H1 (cell line): ENCODE data around the gene SEZ6L. TPM values are rescaled to one million over a fixed set of nuclear protein-coding genes. Genes with fewer than 3 reads are reported as not detected.

Source experiments
- CTCF ChIA-PET: fragments of 300-600 bp; sonication (Branson Sonifier 250); formaldehyde crosslinking; loops from one replicate; lab custom pipeline; 2021; ENCODE audit not compliant: partially characterized antibody; lab: Charles Lee
- POLR2A ChIA-PET: fragments of 300-600 bp; sonication (Branson Sonifier 250); formaldehyde crosslinking; loops from one replicate; lab custom pipeline; 2021; ENCODE audit warnings: inconsistent platforms; ENCODE audit not compliant: partially characterized antibody; lab: Charles Lee
- DNase-seq, 2 experiments: peaks; one replicate each; pipeline versions ENCODE4 v3.0.0 to v3.0.0-alpha.2; 2010 to 2022; ENCODE audit warnings: low spot score in 2 of 2, low read depth in 1 of 2, mixed read lengths in 1 of 2
- FAIRE-seq: peaks from 2 replicates; lab custom pipeline; 2011; peaks lifted over from hg19 to GRCh38; lab: Jason Lieb, UNC
- H2AFZ ChIP-seq: 2 replicates; pipeline ENCODE4 v1.8.1; 2012; ENCODE audit warnings: low read length, inconsistent platforms
- H2AK5ac ChIP-seq: 2 replicates; pipeline ENCODE4 v1.6.1; 2013; ENCODE audit warnings: low read depth, low read length
- H2BK120ac ChIP-seq: replicated peaks from 2 replicates; pipeline ENCODE3; 2013; ENCODE audit warnings: low read depth, low read length, inconsistent platforms
- H2BK12ac ChIP-seq: 2 replicates; pipeline ENCODE4 v1.6.1; 2013; ENCODE audit warnings: low read depth, low read length
- H2BK15ac ChIP-seq: 2 replicates; pipeline ENCODE4 v1.6.1; 2013; ENCODE audit warnings: low read length
- H2BK20ac ChIP-seq: 2 replicates; pipeline ENCODE4 v1.6.1; 2013; ENCODE audit warnings: low read length
- H2BK5ac ChIP-seq: 2 replicates; pipeline ENCODE4 v1.6.1; 2013; ENCODE audit warnings: low read depth, low read length
- H3K14ac ChIP-seq: 2 replicates; pipeline ENCODE4 v1.6.1; 2013; ENCODE audit warnings: inconsistent platforms; ENCODE audit not compliant: insufficient read length
- H3K18ac ChIP-seq: 2 replicates; pipeline ENCODE4 v1.6.1; 2013; ENCODE audit warnings: low read length; ENCODE audit errors: extremely low read depth
- H3K23ac ChIP-seq: 2 replicates; pipeline ENCODE4 v1.6.1; 2013; ENCODE audit warnings: inconsistent platforms; ENCODE audit not compliant: insufficient read length
- H3K23me2 ChIP-seq: 2 replicates; pipeline ENCODE4 v1.6.1; 2013; ENCODE audit warnings: low read depth, low read length
- H3K27ac ChIP-seq: 2 replicates; pipeline ENCODE4 v1.6.1; 2011; ENCODE audit warnings: low read depth, low read length, inconsistent platforms
- H3K27me3 ChIP-seq, 4 experiments: replicated peaks in 1 of 4; 1 replicate in 1 of 4; 2 replicates in 3 of 4; pipeline versions ENCODE4 v1.6.1 to v1.8.1; 2011 to 2013; ENCODE audit warnings: low read length in 3 of 4, mild to moderate bottlenecking in 3 of 4, inconsistent platforms in 2 of 4, mixed read lengths in 2 of 4, moderate library complexity in 1 of 4; ENCODE audit not compliant: control insufficient read depth in 3 of 4, insufficient read depth in 3 of 4; ENCODE audit errors: extremely low read depth in 1 of 4
- H3K36me3 ChIP-seq, 4 experiments: 2 replicates each; pipeline versions ENCODE4 v1.6.1 to v1.8.1; 2011 to 2013; ENCODE audit warnings: mild to moderate bottlenecking in 4 of 4, low read length in 3 of 4, moderate library complexity in 2 of 4, control low read depth in 1 of 4, inconsistent platforms in 1 of 4; ENCODE audit not compliant: insufficient read depth in 4 of 4, control insufficient read depth in 2 of 4
- H3K4ac ChIP-seq: replicated peaks from 2 replicates; pipeline ENCODE3; 2013; ENCODE audit warnings: low read length, low read depth, mixed read lengths, inconsistent platforms; ENCODE audit not compliant: insufficient read length
- H3K4me1 ChIP-seq, 4 experiments: replicated peaks in 1 of 4; 1 replicate in 1 of 4; 2 replicates in 3 of 4; pipeline versions ENCODE4 v1.6.1 to v1.8.1; 2011 to 2013; ENCODE audit warnings: low read length in 3 of 4, inconsistent platforms in 2 of 4, mixed read lengths in 1 of 4; ENCODE audit not compliant: insufficient read depth in 4 of 4, control insufficient read depth in 3 of 4
- H3K4me2 ChIP-seq, 2 experiments: 2 replicates each; pipeline versions ENCODE4 v1.6.1 to v1.8.1; 2011 to 2013; ENCODE audit warnings: low read depth in 2 of 2, low read length in 2 of 2, control low read depth in 1 of 2, inconsistent platforms in 1 of 2, mild to moderate bottlenecking in 1 of 2; ENCODE audit not compliant: insufficient read depth in 1 of 2
- H3K4me3 ChIP-seq, 4 experiments: fragments of 200-600, 300-600 bp in 1 of 4; sonication (generic), shearing (Covaris generic), sonication (Bioruptor Twin) in 1 of 4; 2 replicates each; pipeline versions ENCODE4 v1.5.1 to v1.8.1; 2011 to 2016; ENCODE audit warnings: low read length in 4 of 4, low read depth in 3 of 4, control low read depth in 2 of 4, inconsistent platforms in 2 of 4, mild to moderate bottlenecking in 2 of 4, mixed read lengths in 1 of 4, moderate library complexity in 1 of 4; ENCODE audit not compliant: insufficient read depth in 2 of 4; ENCODE audit errors: extremely low read depth in 1 of 4
- H3K56ac ChIP-seq: replicated peaks from 2 replicates; pipeline ENCODE3; 2013; ENCODE audit warnings: low read depth, mild to moderate bottlenecking, mixed read lengths, low read length, inconsistent platforms; ENCODE audit not compliant: insufficient read length
- H3K79me1 ChIP-seq: 2 replicates; pipeline ENCODE4 v1.6.1; 2013; ENCODE audit warnings: low read depth, low read length, control low read depth
- H3K79me2 ChIP-seq, 2 experiments: 2 replicates each; pipeline versions ENCODE4 v1.6.1 to v1.8.1; 2012 to 2013; ENCODE audit warnings: low read length in 2 of 2, mild to moderate bottlenecking in 2 of 2, inconsistent platforms in 1 of 2; ENCODE audit not compliant: insufficient read depth in 2 of 2, control insufficient read depth in 1 of 2
- H3K9ac ChIP-seq, 4 experiments: replicated peaks in 1 of 4; 1 replicate in 1 of 4; 2 replicates in 3 of 4; pipeline versions ENCODE4 v1.6.1 to v1.8.1; 2011 to 2013; ENCODE audit warnings: low read depth in 3 of 4, low read length in 3 of 4, control low read depth in 2 of 4, mild to moderate bottlenecking in 2 of 4, moderate library complexity in 2 of 4, inconsistent platforms in 1 of 4; ENCODE audit errors: extremely low read depth in 1 of 4
- H3K9me3 ChIP-seq, 2 experiments: 2 replicates each; pipeline versions ENCODE4 v1.6.1 to v1.8.1; 2012 to 2013; ENCODE audit warnings: mild to moderate bottlenecking in 2 of 2, moderate library complexity in 2 of 2, control low read depth in 1 of 2, inconsistent platforms in 1 of 2, low read depth in 1 of 2, low read length in 1 of 2, mixed read lengths in 1 of 2; ENCODE audit not compliant: insufficient read depth in 2 of 2
- H4K20me1 ChIP-seq, 2 experiments: replicated peaks in 1 of 2; 2 replicates each; pipeline versions ENCODE3 to v1.8.1; 2011 to 2013; ENCODE audit warnings: inconsistent platforms in 2 of 2, low read length in 2 of 2, mild to moderate bottlenecking in 1 of 2; ENCODE audit not compliant: insufficient read depth in 2 of 2, control insufficient read depth in 1 of 2
- H4K5ac ChIP-seq: 2 replicates; pipeline ENCODE4 v1.6.1; 2013; ENCODE audit warnings: low read length, low read depth, mixed read lengths, inconsistent platforms; ENCODE audit not compliant: insufficient read length
- H4K8ac ChIP-seq: 2 replicates; pipeline ENCODE4 v1.8.0; 2013; ENCODE audit warnings: mild to moderate bottlenecking, moderate library complexity, low read length, inconsistent platforms; ENCODE audit not compliant: insufficient read depth; ENCODE audit errors: extremely low read depth
- H4K91ac ChIP-seq: replicated peaks from 2 replicates; pipeline ENCODE3; 2013; ENCODE audit warnings: low read length, mixed read lengths, inconsistent platforms; ENCODE audit not compliant: insufficient read length
- ATF3 ChIP-seq: IDR thresholded peaks from 2 replicates; pipeline ENCODE4 v1.6.1; 2011; ENCODE audit warnings: low read depth, mild to moderate bottlenecking, low read length; ENCODE audit not compliant: insufficient read depth
- BRCA1 ChIP-seq: IDR thresholded peaks from 2 replicates; pipeline ENCODE4 v1.6.1; 2012; ENCODE audit warnings: low read depth, low read length, improper control_type of control experiment
- EP300 ChIP-seq, 2 experiments: IDR thresholded peaks; 1 replicate in 1 of 2; 2 replicates in 1 of 2; pipeline ENCODE4 v1.6.1; 2011 to 2012; ENCODE audit warnings: low read depth in 2 of 2, low read length in 2 of 2, mild to moderate bottlenecking in 2 of 2, borderline replicate concordance in 1 of 2, inconsistent platforms in 1 of 2, moderate library complexity in 1 of 2
- EZH2 ChIP-seq: fragments of 200-600 bp; sonication (generic); IDR thresholded peaks from 2 replicates; pipeline ENCODE4 v1.7.1; 2012; ENCODE audit warnings: low read depth, mild to moderate bottlenecking, moderate library complexity, low read length, inconsistent platforms; ENCODE audit not compliant: severe bottlenecking
- FOSL1 ChIP-seq: IDR thresholded peaks from 2 replicates; pipeline ENCODE4 v1.6.1; 2011; ENCODE audit warnings: mild to moderate bottlenecking, low read depth, low read length, moderate library complexity; ENCODE audit not compliant: insufficient read depth
- POU5F1 ChIP-seq: IDR thresholded peaks from 2 replicates; pipeline ENCODE4 v1.6.1; 2011; ENCODE audit warnings: low read depth, mild to moderate bottlenecking, low read length, moderate library complexity
- RNF2 ChIP-seq: fragments of 200-900, 300-1000 bp; sonication (generic); IDR thresholded peaks from 2 replicates; pipeline ENCODE4 v1.7.1; 2016; ENCODE audit warnings: borderline replicate concordance, low read depth, mild to moderate bottlenecking, antibody characterized with exemption, low read length; ENCODE audit not compliant: poor library complexity, severe bottlenecking; ENCODE audit errors: missing control alignments
- SP2 ChIP-seq: IDR thresholded peaks from 2 replicates; pipeline ENCODE4 v1.6.1; 2012; ENCODE audit warnings: mild to moderate bottlenecking, low read length, inconsistent platforms
- TAF1 ChIP-seq: IDR thresholded peaks from 2 replicates; pipeline ENCODE4 v1.6.1; 2011; ENCODE audit warnings: mild to moderate bottlenecking, low read depth, low read length
- TEAD4 ChIP-seq: IDR thresholded peaks from 2 replicates; pipeline ENCODE4 v1.6.1; 2012; ENCODE audit warnings: low read depth, low read length, inconsistent platforms, mixed read lengths
- WGBS, 2 experiments: shearing (Covaris generic) in 1 of 2; methylation state at CpG; one replicate each; pipeline versions ENCODE4 v1.1.6 to v1.1.7; 2013 to 2015; ENCODE audit warnings: low lambda C conversion rate in 2 of 2, mixed read lengths in 2 of 2, inconsistent platforms in 1 of 2, low coverage in 1 of 2, missing lambda C conversion rate in 1 of 2; ENCODE audit not compliant: insufficient replicate concordance in 2 of 2, insufficient coverage in 1 of 2, insufficient read length in 1 of 2; ENCODE audit errors: extremely low coverage in 1 of 2, missing lambda C conversion rate in 1 of 2; 5-methylcytosine and 5-hydroxymethylcytosine counted together
- polyA plus RNA-seq, 7 experiments: library from polyadenylated mRNA; depleted of rRNA in 3 of 7; stranded (reverse) in 5 of 7; unstranded in 2 of 7; fragments of >200 nt in 5 of 7; fragments of 200-250 nt in 2 of 7; gene quantifications; 1 replicate in 5 of 7; 2 replicates in 1 of 7; 4 replicates in 1 of 7; pipeline versions ENCODE4 v1.2.1 to v1.2.3, GENCODE V29; 2011 to 2013; ENCODE audit warnings: missing spikeins in 2 of 7, mixed read lengths in 2 of 7
- total RNA-seq: library from RNA; stranded (reverse); fragmentation: NEBNext Ultra II Directional; extraction: Animal tissue kit (Norgen Biotek cat#: 25700); gene quantifications from 2 replicates; pipeline ENCODE4 v1.2.1, GENCODE V29; 2021
- TF ChIP-seq, protein P1 (sequence below): IDR thresholded peaks from 2 replicates; pipeline ENCODE4 v1.6.1; 2012; ENCODE audit warnings: low read length, inconsistent platforms

The SEZ6L gene
- total and polyA plus RNA-seq, 2 of the 8 experiments (the other 6 are each of a cell fraction or from before 2014, with no cell fraction given) = 0.06 to 0.33 TPM

DNA sequence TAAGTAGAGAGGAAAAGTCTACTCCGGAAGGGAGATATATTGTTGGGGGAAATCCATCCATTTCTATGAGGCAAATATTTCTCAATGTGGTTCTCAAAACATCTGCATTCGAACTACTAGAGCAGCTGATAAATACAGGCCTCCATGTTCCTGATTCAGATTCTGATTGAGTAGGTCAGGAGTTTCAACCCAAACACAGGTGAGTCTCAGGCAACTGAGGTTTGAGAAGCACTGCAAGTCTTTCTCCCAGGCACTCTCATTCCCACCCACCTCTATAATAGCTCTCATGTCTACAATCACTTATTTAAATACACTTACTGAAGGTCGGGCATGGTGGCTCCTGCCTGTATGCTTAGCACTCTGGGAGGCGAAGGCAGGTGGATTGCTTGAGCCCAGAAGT is 245.1 kb downstream of the SEZ6L start:
- no peak overlapping the region for H4K91ac ChIP-seq
- no peak overlapping the region for H2AK5ac ChIP-seq
- H3K9me3 ChIP-seq = no peaks in the 10 kb centered on the region
- H3K4me1 ChIP-seq = no peaks in the 10 kb centered on the region
- H3K27me3 ChIP-seq = 0 out of 7 replicates have a peak, but pooled peaks cover 0 to 4% (median 0%) of the 10 kb centered on the region in 4 experiments
- H3K4ac ChIP-seq = no peak overlapping the region
- no peak overlapping the region for H2BK5ac ChIP-seq
- no peak overlapping the region for H3K27ac ChIP-seq
- no peaks in the 10 kb centered on the region for H3K79me1 ChIP-seq
- no peak overlapping the region for H2BK12ac ChIP-seq
- WGBS, 2 experiments = 90% methylated on average over 4 of the region's 4 CpGs; no CpG with 5 or more reads in 1 of the 2 experiments
- no peak overlapping the region for H2AFZ ChIP-seq
- no peak overlapping the region for H2BK15ac ChIP-seq
- no peak overlapping the region for H3K18ac ChIP-seq
- ChIA-PET CTCF (interaction anchor here (0.7 to 3.8 kb wide), 9 partner anchors 9 to 51 kb away, joined by 3 to 15 read pairs (median 5); no protein-coding TSS in a partner anchor), POLR2A (interaction anchor here (0.7 kb wide), 1 partner anchor 9 kb away, joined by 3 read pairs; no protein-coding TSS in a partner anchor)
- no peak overlapping the region for H4K5ac ChIP-seq
- H4K20me1 ChIP-seq = no peaks in the 10 kb centered on the region
- DNase-seq (no peak), FAIRE-seq (no peak)
- H3K4me2 ChIP-seq = no peak overlapping the region
- H2BK120ac ChIP-seq = no peak overlapping the region
- no peaks in the 10 kb centered on the region for H3K36me3 ChIP-seq
- H4K8ac ChIP-seq = no peak overlapping the region
- H3K14ac ChIP-seq = no peak overlapping the region
- H3K9ac ChIP-seq = no peak overlapping the region
- no peak overlapping the region for H3K56ac ChIP-seq
- H3K79me2 ChIP-seq = no peaks in the 10 kb centered on the region
- H2BK20ac ChIP-seq = no peak overlapping the region
- H3K23ac ChIP-seq = no peak overlapping the region
- no peak overlapping the region for H3K4me3 ChIP-seq
- H3K23me2 ChIP-seq = no peaks in the 10 kb centered on the region
- TF ChIP-seq EZH2 (no peak), RNF2 (no peak), FOSL1 (no peak), SP2 (no peak), TAF1 (no peak), POU5F1 (no peak), TEAD4 (no peak), BRCA1 (no peak), ATF3 (no peak), EP300 (IDR thresholded peaks at IDR 0.05; ENCODE audit: borderline replicate concordance in 1 of 2, low read depth in 2 of 2, low read length in 2 of 2) (no peak)
- TF ChIP-seq, protein P1, sequence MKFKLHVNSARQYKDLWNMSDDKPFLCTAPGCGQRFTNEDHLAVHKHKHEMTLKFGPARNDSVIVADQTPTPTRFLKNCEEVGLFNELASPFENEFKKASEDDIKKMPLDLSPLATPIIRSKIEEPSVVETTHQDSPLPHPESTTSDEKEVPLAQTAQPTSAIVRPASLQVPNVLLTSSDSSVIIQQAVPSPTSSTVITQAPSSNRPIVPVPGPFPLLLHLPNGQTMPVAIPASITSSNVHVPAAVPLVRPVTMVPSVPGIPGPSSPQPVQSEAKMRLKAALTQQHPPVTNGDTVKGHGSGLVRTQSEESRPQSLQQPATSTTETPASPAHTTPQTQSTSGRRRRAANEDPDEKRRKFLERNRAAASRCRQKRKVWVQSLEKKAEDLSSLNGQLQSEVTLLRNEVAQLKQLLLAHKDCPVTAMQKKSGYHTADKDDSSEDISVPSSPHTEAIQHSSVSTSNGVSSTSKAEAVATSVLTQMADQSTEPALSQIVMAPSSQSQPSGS = no peak
